A673 (cell line): Measurements from ENCODE around the gene ROPN1. TPM values are rescaled to one million over a fixed set of nuclear protein-coding genes. Genes with fewer than 3 reads are reported as not detected.

Experiments
- BruUV-seq: library from RNA; stranded (reverse); fragments of 400-500 nt; replicated peaks from 2 replicates; lab custom pipeline; 2021; lab: Mats Ljungman, UMichigan
- CTCF ChIA-PET: fragments of 300-600 bp; sonication (Branson Sonifier 250); formaldehyde crosslinking; loops from one replicate; lab custom pipeline; 2022; ENCODE audit warnings: antibody characterized with exemption; lab: Charles Lee
- POLR2A ChIA-PET: fragments of 300-600 bp; sonication (Branson Sonifier 250); formaldehyde crosslinking; loops from one replicate; lab custom pipeline; 2022; ENCODE audit warnings: antibody characterized with exemption; ENCODE audit not compliant: low non-redundant PET; lab: Charles Lee
- DNase-seq: peaks from one replicate; pipeline ENCODE4 v3.0.0-alpha.2; 2015; ENCODE audit warnings: low spot score
- H3K27ac ChIP-seq: fragments of 200-600 bp; sonication (generic); 2 replicates; pipeline ENCODE4 v1.5.1; 2016; ENCODE audit warnings: mixed run types, low read depth, mild to moderate bottlenecking, mixed read lengths, antibody characterized with exemption, low read length; ENCODE audit not compliant: poor library complexity, severe bottlenecking
- H3K27me3 ChIP-seq: fragments of 200-600 bp; sonication (generic); replicated peaks from 2 replicates; pipeline ENCODE4 v1.6.1; 2017; ENCODE audit warnings: mixed run types, low read depth, mild to moderate bottlenecking, mixed read lengths, antibody characterized with exemption, low read length; ENCODE audit not compliant: insufficient read depth, poor library complexity
- H3K36me3 ChIP-seq: fragments of 200-600 bp; sonication (generic); 2 replicates; pipeline ENCODE4 v1.6.1; 2016; ENCODE audit warnings: mixed run types, mild to moderate bottlenecking, mixed read lengths, antibody characterized with exemption, low read length; ENCODE audit not compliant: insufficient read depth, poor library complexity, severe bottlenecking
- H3K4me1 ChIP-seq: fragments of 200-600 bp; sonication (generic); 2 replicates; pipeline ENCODE4 v1.6.1; 2017; ENCODE audit warnings: mixed run types, mild to moderate bottlenecking, mixed read lengths, antibody characterized with exemption, low read length; ENCODE audit not compliant: insufficient read depth, poor library complexity, severe bottlenecking
- H3K4me3 ChIP-seq: fragments of 200-600 bp; sonication (generic); 2 replicates; pipeline ENCODE4 v1.5.1; 2016; ENCODE audit warnings: low read depth, mixed run types, mild to moderate bottlenecking, mixed read lengths, low read length; ENCODE audit not compliant: poor library complexity, severe bottlenecking
- H3K9me3 ChIP-seq: fragments of 200-600 bp; sonication (generic); 2 replicates; pipeline ENCODE4 v1.6.1; 2016; ENCODE audit warnings: mixed run types, low read depth, mild to moderate bottlenecking, mixed read lengths, antibody characterized with exemption, low read length; ENCODE audit not compliant: poor library complexity, severe bottlenecking
- EZH2 ChIP-seq: fragments of 200-600 bp; sonication (generic); IDR thresholded peaks from 2 replicates; pipeline ENCODE4 v1.6.1; 2017; ENCODE audit warnings: borderline replicate concordance, low read depth, mild to moderate bottlenecking, mixed read lengths, antibody characterized with exemption, low read length; ENCODE audit not compliant: poor library complexity, severe bottlenecking
- intact Hi-C: fragments of 100-400 bp; cut with micrococcal nuclease; formaldehyde crosslinking; loops from one replicate; pipeline ENCODE4 v1.10.0; 2022; ENCODE audit not compliant: unreplicated experiment
- total RNA-seq: library from RNA; stranded (reverse); gene quantifications from 2 replicates; pipeline ENCODE4 v1.2.3, GENCODE V29; 2021
- TF ChIP-seq, protein P1 (sequence below): fragments of 300-800, 200-600 bp; sonication (generic); conservative IDR thresholded peaks from 2 replicates; pipeline ENCODE4 v1.5.1; 2017; ENCODE audit warnings: low read depth, mild to moderate bottlenecking, antibody characterized with exemption, low read length, moderate library complexity, mixed read lengths

The ROPN1 gene
- total RNA-seq, 1 experiment from 2014 or later = not detected

DNA sequence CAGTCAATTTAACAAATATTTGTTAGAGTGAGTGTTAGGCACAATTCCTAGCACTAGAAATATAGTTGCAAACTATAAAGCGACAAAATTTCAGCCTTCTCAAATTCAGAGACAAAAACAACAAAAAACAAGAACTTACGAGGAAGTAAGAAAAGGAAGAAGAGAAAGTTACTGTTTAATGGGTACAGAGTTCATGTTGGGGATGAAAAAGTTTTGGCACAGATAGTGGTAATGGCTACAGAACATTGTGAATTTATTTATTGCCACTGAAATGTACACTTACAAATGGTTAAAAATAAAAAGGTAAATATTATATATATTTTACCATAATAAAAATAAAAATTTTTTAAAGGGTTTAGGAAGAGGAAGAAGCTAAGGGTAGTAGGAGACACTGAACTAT lies 52.2 kb downstream of the ROPN1 start:
- ChIA-PET POLR2A (no interaction called here), CTCF (no interaction called here)
- no TSS peak for BruUV-seq
- Histone ChIP-seq H3K27ac (no peak overlapping the region), H3K9me3 (no peaks in the 10 kb centered on the region), H3K4me1 (no peaks in the 10 kb centered on the region), H3K27me3 (no peaks in the 10 kb centered on the region), H3K4me3 (no peak overlapping the region), H3K36me3 (peaks cover 52% of the 10 kb centered on the region)
- intact Hi-C loops = no loop called here
- DNase-seq = no peak
- TF ChIP-seq EZH2 = no peak
- TF ChIP-seq, protein P1, sequence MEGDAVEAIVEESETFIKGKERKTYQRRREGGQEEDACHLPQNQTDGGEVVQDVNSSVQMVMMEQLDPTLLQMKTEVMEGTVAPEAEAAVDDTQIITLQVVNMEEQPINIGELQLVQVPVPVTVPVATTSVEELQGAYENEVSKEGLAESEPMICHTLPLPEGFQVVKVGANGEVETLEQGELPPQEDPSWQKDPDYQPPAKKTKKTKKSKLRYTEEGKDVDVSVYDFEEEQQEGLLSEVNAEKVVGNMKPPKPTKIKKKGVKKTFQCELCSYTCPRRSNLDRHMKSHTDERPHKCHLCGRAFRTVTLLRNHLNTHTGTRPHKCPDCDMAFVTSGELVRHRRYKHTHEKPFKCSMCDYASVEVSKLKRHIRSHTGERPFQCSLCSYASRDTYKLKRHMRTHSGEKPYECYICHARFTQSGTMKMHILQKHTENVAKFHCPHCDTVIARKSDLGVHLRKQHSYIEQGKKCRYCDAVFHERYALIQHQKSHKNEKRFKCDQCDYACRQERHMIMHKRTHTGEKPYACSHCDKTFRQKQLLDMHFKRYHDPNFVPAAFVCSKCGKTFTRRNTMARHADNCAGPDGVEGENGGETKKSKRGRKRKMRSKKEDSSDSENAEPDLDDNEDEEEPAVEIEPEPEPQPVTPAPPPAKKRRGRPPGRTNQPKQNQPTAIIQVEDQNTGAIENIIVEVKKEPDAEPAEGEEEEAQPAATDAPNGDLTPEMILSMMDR = no peak

DNA sequence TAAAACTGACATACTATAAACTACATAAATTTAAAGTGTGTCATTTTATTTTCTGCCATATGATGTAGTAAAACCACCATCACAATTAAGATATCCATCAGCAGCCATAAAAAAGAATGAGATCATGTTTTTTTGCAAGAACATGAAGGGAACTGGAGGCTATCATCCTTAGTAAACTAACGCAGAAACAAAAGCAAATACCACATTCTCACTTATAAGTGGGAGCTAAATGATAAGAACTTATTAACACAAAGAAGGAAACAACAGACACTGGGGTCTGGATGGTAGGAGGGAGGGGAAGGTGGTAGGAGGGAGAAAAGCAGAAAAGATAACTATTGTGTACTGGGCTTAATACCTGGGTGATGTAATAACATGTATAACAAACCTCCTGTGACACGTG lies 55.5 kb downstream of the ROPN1 start:
- Histone ChIP-seq H3K9me3 (no peaks in the 10 kb centered on the region), H3K4me1 (no peaks in the 10 kb centered on the region), H3K27ac (no peak overlapping the region), H3K36me3 (peaks cover 53% of the 10 kb centered on the region), H3K27me3 (no peaks in the 10 kb centered on the region), H3K4me3 (no peak overlapping the region)
- CTCF ChIA-PET = no interaction called here
- no peak for DNase-seq
- POLR2A ChIA-PET = no interaction called here
- BruUV-seq = no TSS peak
- TF ChIP-seq, protein P1 = no peak
- no peak for TF ChIP-seq EZH2
- intact Hi-C loops = no loop called here

DNA sequence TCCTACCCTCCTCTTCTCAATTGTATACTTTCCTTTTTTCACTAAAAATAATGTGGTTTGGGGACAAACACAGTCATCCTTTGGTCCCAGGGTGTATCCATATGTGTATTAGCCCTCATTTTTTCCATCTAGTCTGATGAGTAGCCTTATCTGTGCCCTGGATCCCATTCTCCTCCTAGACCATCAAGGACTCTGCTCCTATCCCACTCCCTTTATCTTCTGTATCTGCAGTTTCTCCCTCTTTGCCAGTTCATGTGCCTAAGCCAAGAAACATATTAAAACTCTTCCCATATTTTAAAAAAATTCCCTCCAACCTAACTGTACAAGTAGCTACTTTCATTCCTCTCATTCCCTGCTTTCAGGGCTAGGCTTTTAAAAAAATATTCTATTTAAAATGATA lies 56.1 kb downstream of the ROPN1 start:
- peaks cover 58% of the 10 kb centered on the region for H3K36me3 ChIP-seq
- BruUV-seq = no TSS peak
- CTCF ChIA-PET = no interaction called here

More for the DNA sequence above, 56.1 kb downstream of the ROPN1 start:
- H3K27me3 ChIP-seq = no peaks in the 10 kb centered on the region
- H3K4me3 ChIP-seq = no peak overlapping the region
- H3K4me1 ChIP-seq = no peaks in the 10 kb centered on the region
- POLR2A ChIA-PET = no interaction called here
- H3K27ac ChIP-seq = no peak overlapping the region
- no peaks in the 10 kb centered on the region for H3K9me3 ChIP-seq
- intact Hi-C loops = no loop called here
- DNase-seq = no peak
- TF ChIP-seq, protein P1 = no peak
- TF ChIP-seq EZH2 = no peak
